ENCODE measurements around the gene TEN1. TPM values are rescaled to one million over a fixed set of nuclear protein-coding genes. Genes with fewer than 3 reads are reported as not detected.

Gene TEN1
- total and polyA plus RNA-seq, 2 of the 13 experiments (the other 11 are each of a cell fraction or from before 2014, with no cell fraction given), result 18.0 to 21.3 TPM

- TF ChIP-seq RERE (CRISPR knock-in tag; IDR thresholded peaks at IDR 0.05; ENCODE audit: low read depth) (peak; percentile 39; the same call in 1 of the 2 replicates), RAD51 (IDR thresholded peaks at IDR 0.05; ENCODE audit: borderline replicate concordance) (no peak), ZNF839 (CRISPR knock-in tag; IDR thresholded peaks at IDR 0.05; ENCODE audit: borderline replicate concordance) (peak; percentile 33; the same call in 1 of the 2 replicates), BATF2 (CRISPR knock-in tag; IDR thresholded peaks at IDR 0.05) (0 out of 2 replicates have a peak, but pooled peaks have one; percentile 53), ZMYM2 (CRISPR knock-in tag; IDR thresholded peaks at IDR 0.05) (no peak), SRSF9 (IDR thresholded peaks at IDR 0.05; ENCODE audit: borderline replicate concordance, insufficient read depth, low read depth, low read length, poor library complexity, severe bottlenecking) (no peak), DRAP1 (CRISPR knock-in tag; IDR thresholded peaks at IDR 0.05) (peak; percentile 68), ZSCAN5A (CRISPR knock-in tag; IDR thresholded peaks at IDR 0.05; ENCODE audit: borderline replicate concordance) (no peak; the same call in 1 of the 2 replicates), ZNF282 (IDR thresholded peaks at IDR 0.05; ENCODE audit: partially characterized antibody) (no peak), KLF13 (CRISPR knock-in tag; IDR thresholded peaks at IDR 0.05) (no peak), ISL2 (CRISPR knock-in tag; IDR thresholded peaks at IDR 0.05) (peak; percentile 87), POLR2AphosphoS5 (IDR thresholded peaks at IDR 0.05; ENCODE audit: low read depth, low read length) (peak; percentile 75), NR2F1 (CRISPR knock-in tag; IDR thresholded peaks at IDR 0.05) (no peak), ZNF18 (CRISPR knock-in tag; IDR thresholded peaks at IDR 0.05; ENCODE audit: insufficient replicate concordance) (no peak), CENPT (CRISPR knock-in tag; IDR thresholded peaks at IDR 0.05; ENCODE audit: low read depth) (peak; percentile 92), ZNF709 (CRISPR knock-in tag; IDR thresholded peaks at IDR 0.05) (peak; percentile 97; the same call in 1 of the 2 replicates), CBX1 (IDR thresholded peaks at IDR 0.05; ENCODE audit: low read depth) (no peak), ZNF441 (CRISPR knock-in tag; IDR thresholded peaks at IDR 0.05; ENCODE audit: borderline replicate concordance) (peak; percentile 51; the same call in 1 of the 2 replicates), ZNF777 (CRISPR knock-in tag; IDR thresholded peaks at IDR 0.05) (peak; percentile 83), KMT2B (CRISPR knock-in tag; IDR thresholded peaks at IDR 0.05) (peak; percentile 91)
These were observed 38.2 kb upstream of the TEN1 start, which contains the start of gene FBF1 (continued) for GRCh38 chr17:75940727-75941441.

Data from HepG2 (cell line).